BLaER1 (cell line): Measurements from ENCODE around the gene NHSL2.

Source experiments
- H3K27ac ChIP-seq: shearing (Covaris generic); formaldehyde crosslinking; 2 replicates; pipeline ENCODE4 v1.8.1; 2022
- H3K27me3 ChIP-seq: shearing (Covaris generic); formaldehyde crosslinking; 2 replicates; pipeline ENCODE4 v1.8.1; 2022
- H3K36me3 ChIP-seq: shearing (Covaris generic); formaldehyde crosslinking; 2 replicates; pipeline ENCODE4 v1.8.1; 2022
- H3K4me1 ChIP-seq: shearing (Covaris generic); formaldehyde crosslinking; 2 replicates; pipeline ENCODE4 v1.8.1; 2022
- H3K4me2 ChIP-seq: shearing (Covaris generic); formaldehyde crosslinking; 2 replicates; pipeline ENCODE4 v1.8.1; 2022
- H3K4me3 ChIP-seq: shearing (Covaris generic); formaldehyde crosslinking; 2 replicates; pipeline ENCODE4 v1.8.1; 2022
- H3K9ac ChIP-seq: shearing (Covaris generic); formaldehyde crosslinking; 2 replicates; pipeline ENCODE4 v1.8.1; 2022
- H3K9me3 ChIP-seq: shearing (Covaris generic); formaldehyde crosslinking; 2 replicates; pipeline ENCODE4 v1.8.1; 2022
- H4K20me1 ChIP-seq: shearing (Covaris generic); formaldehyde crosslinking; 2 replicates; pipeline ENCODE4 v1.8.1; 2022
- Cebpa-rat ChIP-seq: shearing (Covaris generic); IDR thresholded peaks from 2 replicates; pipeline ENCODE4 v1.8.1; 2022

The NHSL2 gene

DNA sequence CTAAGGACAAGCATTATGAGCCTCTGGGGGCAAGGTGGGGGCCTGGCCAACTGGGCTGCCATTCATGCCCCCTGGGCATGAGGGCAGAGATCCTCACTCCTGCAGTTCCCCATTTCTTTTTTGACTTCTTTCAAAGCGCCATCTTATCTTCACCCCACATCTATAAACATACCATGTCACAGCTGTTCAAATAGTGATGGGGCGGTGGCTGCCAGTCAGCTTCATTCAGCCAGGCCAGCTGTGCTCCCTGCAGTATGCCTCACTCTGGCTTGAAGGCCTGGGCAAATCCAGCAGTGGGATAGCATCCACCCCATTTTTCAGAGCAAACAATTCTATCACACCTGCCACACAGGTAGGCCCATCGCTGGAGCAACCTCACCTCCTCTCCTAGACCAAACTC lies 85.5 kb downstream of the NHSL2 start:
- H3K9ac ChIP-seq: no peak overlapping the region
- peaks cover 4% of the 10 kb centered on the region; the same call in 1 of the 2 replicates for H3K4me1 ChIP-seq
- no peaks in the 10 kb centered on the region for H3K9me3 ChIP-seq
- no peaks in the 10 kb centered on the region for H3K36me3 ChIP-seq
- H3K4me3 ChIP-seq: no peak overlapping the region
- no peak overlapping the region for H3K27ac ChIP-seq
- peaks cover 87% of the 10 kb centered on the region for H3K27me3 ChIP-seq
- peaks cover 6% of the 10 kb centered on the region; the same call in 1 of the 2 replicates for H4K20me1 ChIP-seq
- no peak for TF ChIP-seq Cebpa-rat
- H3K4me2 ChIP-seq: no peak overlapping the region

DNA sequence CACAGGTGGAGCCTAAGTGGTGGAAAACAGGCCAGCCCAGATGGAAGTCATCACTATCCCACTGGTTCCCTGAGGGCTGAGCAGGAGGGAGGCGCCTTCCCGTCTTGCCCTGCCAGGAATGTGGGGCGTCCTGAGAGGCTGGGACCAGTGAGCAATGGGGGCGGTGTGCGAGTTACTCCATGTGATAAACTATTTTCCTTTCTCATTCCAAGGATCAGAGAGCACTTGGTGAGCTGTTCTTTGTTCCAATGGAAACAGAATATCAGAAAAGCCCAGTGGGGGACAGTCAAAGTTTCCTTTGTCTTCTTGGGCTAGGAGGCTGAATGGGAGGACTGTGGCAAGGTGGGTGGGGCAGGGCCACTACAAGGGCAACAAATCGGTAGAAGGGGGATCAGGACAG lies 86.2 kb downstream of the NHSL2 start:
- H3K4me3 ChIP-seq: no peak overlapping the region
- peaks cover 4% of the 10 kb centered on the region; the same call in 1 of the 2 replicates for H3K4me1 ChIP-seq
- no peak overlapping the region for H3K27ac ChIP-seq
- peaks cover 6% of the 10 kb centered on the region; the same call in 1 of the 2 replicates for H4K20me1 ChIP-seq
- H3K27me3 ChIP-seq: peaks cover 86% of the 10 kb centered on the region
- no peak overlapping the region for H3K9ac ChIP-seq
- H3K4me2 ChIP-seq: no peak overlapping the region
- no peaks in the 10 kb centered on the region for H3K9me3 ChIP-seq
- TF ChIP-seq Cebpa-rat: no peak
- no peaks in the 10 kb centered on the region for H3K36me3 ChIP-seq

DNA sequence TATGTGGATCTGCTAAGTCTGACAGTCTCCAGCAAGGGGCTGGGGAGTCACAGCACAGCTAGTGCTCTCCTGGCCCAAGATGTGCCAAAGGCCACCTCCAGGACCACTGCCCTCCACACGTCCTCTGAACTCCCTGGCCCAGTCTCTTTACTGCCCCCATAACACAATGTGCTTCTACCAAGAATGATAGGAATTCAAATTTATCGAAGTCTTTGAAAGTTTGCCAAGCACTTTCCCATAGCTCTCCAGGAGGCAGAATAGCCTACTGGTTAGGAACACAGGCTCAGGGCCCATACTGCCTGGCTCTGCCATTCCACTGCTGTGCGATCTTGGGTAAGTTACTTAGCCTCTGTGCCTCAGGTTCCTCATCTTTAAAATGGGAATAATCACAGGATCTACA lies 86.7 kb downstream of the NHSL2 start:
- H3K4me2 ChIP-seq: no peak overlapping the region
- H3K36me3 ChIP-seq: no peaks in the 10 kb centered on the region
- H4K20me1 ChIP-seq: peaks cover 6% of the 10 kb centered on the region; the same call in 1 of the 2 replicates
- no peak overlapping the region for H3K4me3 ChIP-seq
- peaks cover 4% of the 10 kb centered on the region; the same call in 1 of the 2 replicates for H3K4me1 ChIP-seq
- peaks cover 82% of the 10 kb centered on the region for H3K27me3 ChIP-seq
- H3K9me3 ChIP-seq: no peaks in the 10 kb centered on the region
- H3K9ac ChIP-seq: no peak overlapping the region
- H3K27ac ChIP-seq: no peak overlapping the region
- TF ChIP-seq Cebpa-rat: no peak

DNA sequence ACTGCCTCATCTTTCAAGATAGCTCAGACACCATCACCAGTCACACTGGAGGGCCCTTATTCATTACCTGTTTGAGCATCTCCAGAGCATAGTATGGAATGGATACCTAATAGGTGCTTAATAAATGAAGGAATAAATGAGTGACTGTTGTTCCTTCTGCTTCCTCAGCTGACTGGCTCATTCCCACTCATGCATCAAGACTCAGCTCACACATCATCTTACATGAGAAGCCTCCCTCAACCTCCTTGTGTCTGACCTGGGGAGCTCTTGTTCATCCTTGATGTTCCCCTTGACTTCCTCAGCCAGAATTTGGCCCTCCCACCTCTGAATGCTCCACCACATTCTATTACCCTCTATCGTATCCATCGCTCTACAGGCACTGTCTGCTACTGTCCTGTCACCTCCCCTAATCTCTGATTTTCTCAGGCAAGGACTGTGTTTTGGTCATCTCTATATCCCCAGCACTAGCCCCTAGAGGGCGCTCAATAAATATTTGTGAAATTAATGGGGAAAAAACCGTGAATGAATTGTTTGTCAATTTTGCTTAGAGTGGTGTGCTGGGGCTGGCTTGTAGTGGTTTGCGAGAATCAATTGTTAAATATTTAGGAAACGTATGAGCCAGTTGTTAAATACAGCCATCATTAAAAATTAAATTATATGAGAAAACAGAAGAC lies 88.3 kb downstream of the NHSL2 start:
- Histone ChIP-seq H3K4me2 (no peak overlapping the region), H3K9me3 (no peaks in the 10 kb centered on the region), H3K9ac (no peak overlapping the region), H3K4me1 (no peaks in the 10 kb centered on the region), H3K27ac (no peak overlapping the region), H3K4me3 (no peak overlapping the region), H3K36me3 (no peaks in the 10 kb centered on the region), H3K27me3 (peaks cover 82% of the 10 kb centered on the region), H4K20me1 (peaks cover 6% of the 10 kb centered on the region; the same call in 1 of the 2 replicates)
- TF ChIP-seq Cebpa-rat: no peak

DNA sequence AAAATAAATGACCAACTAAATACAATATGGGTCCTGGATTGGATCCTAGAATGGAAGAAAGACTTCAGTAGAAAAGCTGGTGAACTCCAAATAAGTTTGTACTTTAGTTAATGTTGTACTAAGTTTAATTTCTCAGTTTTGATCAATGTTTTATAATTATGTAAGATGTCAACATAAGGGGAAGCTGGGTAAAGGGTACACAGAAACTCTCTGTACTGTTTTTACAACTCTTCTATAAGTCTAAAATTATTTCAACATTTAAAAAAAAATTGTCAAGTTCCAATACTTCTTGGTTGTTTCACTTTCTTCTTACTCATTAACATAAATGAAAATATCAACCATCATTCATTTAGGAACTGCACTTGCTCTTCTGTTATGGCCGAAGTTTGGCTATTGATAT lies 88.9 kb downstream of the NHSL2 start:
- H3K4me3 ChIP-seq: no peak overlapping the region
- H3K9ac ChIP-seq: no peak overlapping the region
- H3K4me1 ChIP-seq: no peaks in the 10 kb centered on the region
- H3K9me3 ChIP-seq: no peaks in the 10 kb centered on the region
- H4K20me1 ChIP-seq: peaks cover 6% of the 10 kb centered on the region; the same call in 1 of the 2 replicates
- no peak for TF ChIP-seq Cebpa-rat
- H3K27ac ChIP-seq: no peak overlapping the region
- H3K36me3 ChIP-seq: no peaks in the 10 kb centered on the region
- peaks cover 81% of the 10 kb centered on the region for H3K27me3 ChIP-seq
- no peak overlapping the region for H3K4me2 ChIP-seq

DNA sequence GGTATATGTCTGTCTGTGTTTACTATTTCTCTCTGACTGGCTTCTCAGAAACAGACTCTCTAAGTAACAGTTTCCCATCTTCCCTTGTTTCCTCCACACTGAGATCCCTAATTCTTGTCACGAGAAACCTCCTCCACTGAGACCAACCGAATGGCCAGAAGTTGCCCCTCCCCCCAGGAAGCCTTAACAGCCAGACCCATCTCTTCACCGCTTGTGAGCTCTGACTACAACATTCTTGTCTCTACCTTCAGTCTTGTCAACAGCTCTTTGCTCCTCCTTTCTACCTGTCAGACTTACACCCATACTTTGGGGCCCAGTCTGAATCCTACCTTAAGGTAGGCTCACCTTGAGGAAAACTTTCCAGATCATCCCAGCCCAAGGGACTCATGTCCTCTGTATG lies 90.8 kb downstream of the NHSL2 start:
- H3K27me3 ChIP-seq: peaks cover 80% of the 10 kb centered on the region
- H3K9me3 ChIP-seq: no peaks in the 10 kb centered on the region
- H4K20me1 ChIP-seq: peaks cover 6% of the 10 kb centered on the region; the same call in 1 of the 2 replicates
- no peak overlapping the region for H3K4me2 ChIP-seq
- no peak for TF ChIP-seq Cebpa-rat
- H3K36me3 ChIP-seq: no peaks in the 10 kb centered on the region
- no peak overlapping the region for H3K4me3 ChIP-seq
- no peaks in the 10 kb centered on the region for H3K4me1 ChIP-seq
- H3K9ac ChIP-seq: no peak overlapping the region
- H3K27ac ChIP-seq: no peak overlapping the region

DNA sequence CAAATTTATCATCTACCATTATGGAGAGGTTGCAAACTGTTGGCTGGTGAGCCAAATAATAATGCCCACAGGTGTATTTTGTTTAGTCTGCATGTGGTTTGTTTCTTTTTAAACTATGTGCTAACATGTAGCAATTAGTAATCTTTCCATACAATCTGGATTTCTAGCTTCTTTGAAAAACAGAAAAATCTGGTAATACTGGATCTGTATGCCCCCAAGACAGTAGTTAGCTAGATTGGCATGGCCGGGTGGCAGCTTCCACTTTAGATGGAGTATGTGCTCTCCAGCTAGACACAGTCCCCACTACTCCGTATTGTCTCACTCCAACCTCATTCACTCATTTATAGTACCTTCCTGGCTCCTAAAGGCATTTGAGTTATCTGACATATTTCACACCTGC lies 91.3 kb downstream of the NHSL2 start:
- Histone ChIP-seq H3K9ac (no peak overlapping the region), H3K36me3 (no peaks in the 10 kb centered on the region), H3K4me3 (no peak overlapping the region), H3K27ac (no peak overlapping the region), H3K9me3 (no peaks in the 10 kb centered on the region), H3K4me2 (no peak overlapping the region), H3K4me1 (no peaks in the 10 kb centered on the region), H3K27me3 (peaks cover 80% of the 10 kb centered on the region), H4K20me1 (peaks cover 6% of the 10 kb centered on the region; the same call in 1 of the 2 replicates)
- no peak for TF ChIP-seq Cebpa-rat

DNA sequence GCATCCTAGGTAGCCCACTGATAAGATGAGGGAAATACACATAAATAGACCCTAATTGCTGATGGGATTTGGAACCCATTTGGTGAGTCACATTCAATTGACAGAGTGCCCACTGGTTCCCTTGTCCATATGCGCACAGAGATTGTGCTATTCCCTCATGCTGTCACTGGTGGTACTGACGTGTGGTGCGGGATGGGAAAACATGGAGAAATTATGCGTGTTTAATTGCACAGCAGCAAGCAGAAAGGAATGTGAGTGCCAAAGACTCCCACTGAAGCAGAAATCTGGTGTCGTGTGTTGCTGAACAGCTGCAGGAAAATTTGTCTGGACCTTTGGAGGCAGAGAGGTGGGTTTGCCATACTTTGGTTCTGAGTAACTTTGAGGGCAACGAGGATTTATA lies 92.2 kb downstream of the NHSL2 start:
- Histone ChIP-seq H3K4me2 (no peak overlapping the region), H3K36me3 (no peaks in the 10 kb centered on the region), H3K27me3 (peaks cover 82% of the 10 kb centered on the region), H3K27ac (no peak overlapping the region), H3K4me3 (no peak overlapping the region), H4K20me1 (peaks cover 6% of the 10 kb centered on the region; the same call in 1 of the 2 replicates), H3K9ac (no peak overlapping the region), H3K4me1 (no peaks in the 10 kb centered on the region), H3K9me3 (no peaks in the 10 kb centered on the region)
- no peak for TF ChIP-seq Cebpa-rat

DNA sequence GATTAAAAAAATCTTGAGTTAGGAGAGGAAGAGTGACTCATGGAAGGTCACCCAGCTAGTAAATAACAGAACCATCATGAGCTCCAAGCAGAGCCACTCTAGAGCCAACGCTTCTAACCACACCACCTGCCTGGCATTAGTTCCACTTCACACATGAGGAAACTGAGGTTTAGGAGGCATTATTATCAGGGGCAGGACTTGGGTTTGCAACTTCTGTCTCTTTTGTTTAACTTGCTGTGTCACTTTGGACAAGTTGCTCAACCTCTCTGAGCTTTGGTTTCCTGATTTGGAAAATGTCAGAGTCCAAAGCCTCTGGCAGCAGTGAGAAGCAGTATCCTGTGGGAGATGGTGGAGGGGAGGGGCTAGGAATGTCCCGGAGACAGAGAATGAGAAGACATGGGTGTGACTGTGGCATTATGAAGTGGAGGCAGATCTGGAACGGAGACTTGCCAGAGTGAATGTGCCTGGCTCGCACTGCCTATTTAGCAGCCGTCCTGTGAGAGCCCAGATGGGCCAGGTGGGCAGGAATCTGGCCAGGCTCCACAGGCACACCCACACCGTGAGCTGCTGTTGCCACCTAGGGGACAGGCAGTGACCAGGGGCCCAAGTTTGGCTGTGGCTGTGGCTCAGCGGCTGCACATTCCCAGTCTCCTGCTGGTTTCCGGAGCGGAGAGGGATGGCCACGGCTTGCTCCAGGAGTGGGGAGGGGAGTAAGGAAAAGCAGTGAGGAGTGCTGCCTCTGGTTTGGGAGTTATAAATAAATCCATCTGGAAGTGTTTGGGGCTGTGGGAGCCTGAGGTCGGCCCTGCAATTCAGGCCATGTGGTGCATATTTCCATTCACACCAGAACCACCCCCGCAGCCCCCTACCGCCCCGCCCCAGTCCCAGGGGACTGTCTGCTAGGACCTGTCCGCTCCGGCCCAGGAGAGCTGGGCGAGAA lies 93.4 kb downstream of the NHSL2 start:
- Histone ChIP-seq H3K4me1 (no peaks in the 10 kb centered on the region), H3K36me3 (no peaks in the 10 kb centered on the region), H3K4me2 (no peak overlapping the region), H3K9me3 (no peaks in the 10 kb centered on the region), H3K9ac (no peak overlapping the region), H3K27ac (no peak overlapping the region), H4K20me1 (no peaks in the 10 kb centered on the region; the same call in 1 of the 2 replicates), H3K4me3 (no peak overlapping the region), H3K27me3 (peaks cover 85% of the 10 kb centered on the region)
- TF ChIP-seq Cebpa-rat: no peak

DNA sequence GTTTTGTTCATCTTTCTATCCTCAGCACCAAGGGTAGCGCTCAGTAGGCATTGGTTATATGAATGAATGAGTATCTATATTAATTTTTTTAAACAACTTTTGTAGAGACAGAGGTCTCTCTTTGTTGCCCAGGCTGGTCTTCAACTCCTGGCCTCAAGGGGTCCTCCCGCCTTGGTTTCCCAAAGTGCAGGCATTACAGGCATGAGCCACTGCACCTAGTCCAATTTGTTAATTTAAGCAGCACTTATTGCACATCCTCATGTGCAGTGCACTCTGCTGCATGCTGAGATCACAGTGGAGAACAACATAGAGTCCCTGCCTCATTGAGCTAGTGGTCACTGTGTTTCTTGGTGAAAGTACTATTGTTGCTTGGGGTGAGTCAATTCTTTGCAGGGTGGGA lies 94.4 kb downstream of the NHSL2 start:
- Histone ChIP-seq H3K9ac (no peak overlapping the region), H3K4me3 (no peak overlapping the region), H3K36me3 (no peaks in the 10 kb centered on the region), H3K4me1 (no peaks in the 10 kb centered on the region), H3K9me3 (no peaks in the 10 kb centered on the region), H3K27me3 (peaks cover 93% of the 10 kb centered on the region), H3K27ac (no peak overlapping the region), H3K4me2 (no peak overlapping the region), H4K20me1 (no peaks in the 10 kb centered on the region; the same call in 1 of the 2 replicates)
- no peak for TF ChIP-seq Cebpa-rat
